Fibroblast of pulmonary artery (primary cell): ENCODE measurements around the gene COL4A6.

Source experiments
- DNase-seq: peaks from one replicate; pipeline ENCODE4 v3.0.0-alpha.2; 2010; ENCODE audit warnings: low read depth
- H3K4me3 ChIP-seq: replicated peaks from 2 replicates; pipeline ENCODE4 v1.5.1; 2011; ENCODE audit warnings: low read depth, mild to moderate bottlenecking, control low read depth, low read length, moderate library complexity
- TF ChIP-seq, protein P1 (sequence below): IDR thresholded peaks from 2 replicates; pipeline ENCODE4 v1.5.1; 2011; ENCODE audit warnings: mild to moderate bottlenecking, control low read depth, low read length, inconsistent platforms; ENCODE audit errors: missing control alignments

Gene COL4A6

DNA sequence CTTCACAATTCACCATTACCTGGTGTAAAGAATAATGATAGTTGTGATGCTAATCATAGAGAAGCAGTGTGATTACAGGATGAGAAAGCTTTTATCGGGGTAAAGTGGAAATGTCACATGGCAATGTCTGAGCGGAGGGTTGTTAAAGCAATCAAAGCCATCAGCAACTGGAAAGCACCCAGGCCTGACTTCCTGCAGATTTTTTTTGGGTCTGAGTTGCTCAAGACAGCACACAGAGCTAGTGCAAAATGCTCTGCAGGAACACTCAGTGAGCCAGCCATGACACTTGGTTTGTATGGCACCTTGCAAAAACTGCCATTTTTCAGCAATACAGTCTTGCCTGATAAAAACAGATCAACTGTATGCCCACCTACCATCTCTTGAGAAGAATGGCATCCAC lies 152.9 kb downstream of the COL4A6 start:
- DNase-seq, result no peak
- TF ChIP-seq, protein P1, sequence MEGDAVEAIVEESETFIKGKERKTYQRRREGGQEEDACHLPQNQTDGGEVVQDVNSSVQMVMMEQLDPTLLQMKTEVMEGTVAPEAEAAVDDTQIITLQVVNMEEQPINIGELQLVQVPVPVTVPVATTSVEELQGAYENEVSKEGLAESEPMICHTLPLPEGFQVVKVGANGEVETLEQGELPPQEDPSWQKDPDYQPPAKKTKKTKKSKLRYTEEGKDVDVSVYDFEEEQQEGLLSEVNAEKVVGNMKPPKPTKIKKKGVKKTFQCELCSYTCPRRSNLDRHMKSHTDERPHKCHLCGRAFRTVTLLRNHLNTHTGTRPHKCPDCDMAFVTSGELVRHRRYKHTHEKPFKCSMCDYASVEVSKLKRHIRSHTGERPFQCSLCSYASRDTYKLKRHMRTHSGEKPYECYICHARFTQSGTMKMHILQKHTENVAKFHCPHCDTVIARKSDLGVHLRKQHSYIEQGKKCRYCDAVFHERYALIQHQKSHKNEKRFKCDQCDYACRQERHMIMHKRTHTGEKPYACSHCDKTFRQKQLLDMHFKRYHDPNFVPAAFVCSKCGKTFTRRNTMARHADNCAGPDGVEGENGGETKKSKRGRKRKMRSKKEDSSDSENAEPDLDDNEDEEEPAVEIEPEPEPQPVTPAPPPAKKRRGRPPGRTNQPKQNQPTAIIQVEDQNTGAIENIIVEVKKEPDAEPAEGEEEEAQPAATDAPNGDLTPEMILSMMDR, result no peak
- H3K4me3 ChIP-seq, result no peak overlapping the region

DNA sequence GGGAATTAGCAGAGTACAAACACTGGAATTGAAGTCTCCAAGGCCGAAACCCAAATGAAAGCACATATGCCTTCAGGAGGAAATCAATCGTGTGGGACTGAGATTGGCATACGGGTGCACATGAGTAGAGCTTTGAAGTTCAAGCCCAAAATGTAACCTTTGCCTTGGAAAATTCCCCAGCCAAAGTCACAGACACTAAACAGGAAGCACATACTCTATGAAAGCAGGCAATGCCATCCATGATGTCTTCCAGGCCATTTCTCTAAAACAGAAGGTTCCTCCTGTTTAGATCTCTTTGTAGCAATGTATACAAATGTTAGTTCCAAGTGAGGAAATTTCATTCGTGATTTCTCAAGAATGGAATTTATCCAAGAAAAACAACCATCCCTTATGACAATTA lies 162.5 kb downstream of the COL4A6 start:
- TF ChIP-seq, protein P1, result no peak
- no peak overlapping the region for H3K4me3 ChIP-seq

GRCh38 chrX:108271397-108271787 lies 166.8 kb downstream of the COL4A6 start:
- TF ChIP-seq, protein P1, result no peak
- no peak for DNase-seq
- H3K4me3 ChIP-seq, result no peak overlapping the region

More for the DNA sequence above, 162.5 kb downstream of the COL4A6 start:
- DNase-seq, result no peak

DNA sequence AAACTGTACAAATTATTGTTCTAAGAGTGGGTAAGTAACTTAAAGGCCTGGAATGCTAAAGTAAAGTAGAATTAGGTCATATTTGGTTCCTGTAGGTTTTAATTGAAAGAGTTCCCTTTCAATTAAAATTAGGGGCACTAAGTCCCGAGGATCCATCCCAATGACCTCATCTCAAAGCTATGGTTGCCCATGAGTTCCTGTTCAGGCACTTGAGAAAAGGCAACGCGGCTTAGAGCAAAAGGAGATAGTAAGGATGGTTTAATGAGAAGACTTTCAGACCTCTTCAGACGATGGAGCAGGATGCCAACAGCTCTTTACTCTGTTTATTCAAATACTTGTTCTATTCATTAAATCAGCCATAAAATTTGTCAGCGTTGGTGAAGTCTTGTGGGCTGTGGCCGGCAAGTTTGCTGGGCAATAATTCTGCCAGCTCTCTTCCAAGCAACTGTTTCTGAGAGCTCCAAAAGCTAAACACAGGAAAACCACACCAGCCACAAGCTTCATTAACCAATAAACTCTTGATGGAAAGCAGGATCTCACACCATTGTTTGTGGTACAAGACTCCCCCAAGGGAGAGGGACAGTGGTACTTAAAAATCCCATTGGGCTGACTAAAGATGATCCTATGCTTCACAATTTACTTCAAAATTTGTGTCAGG lies 167.4 kb downstream of the COL4A6 start:
- H3K4me3 ChIP-seq, result no peak overlapping the region
- peak; percentile 7 for DNase-seq
- TF ChIP-seq, protein P1, result no peak

GRCh38 chrX:108270280-108270679 lies 167.9 kb downstream of the COL4A6 start:
- TF ChIP-seq, protein P1, result no peak
- no peak overlapping the region for H3K4me3 ChIP-seq
- no peak for DNase-seq

DNA sequence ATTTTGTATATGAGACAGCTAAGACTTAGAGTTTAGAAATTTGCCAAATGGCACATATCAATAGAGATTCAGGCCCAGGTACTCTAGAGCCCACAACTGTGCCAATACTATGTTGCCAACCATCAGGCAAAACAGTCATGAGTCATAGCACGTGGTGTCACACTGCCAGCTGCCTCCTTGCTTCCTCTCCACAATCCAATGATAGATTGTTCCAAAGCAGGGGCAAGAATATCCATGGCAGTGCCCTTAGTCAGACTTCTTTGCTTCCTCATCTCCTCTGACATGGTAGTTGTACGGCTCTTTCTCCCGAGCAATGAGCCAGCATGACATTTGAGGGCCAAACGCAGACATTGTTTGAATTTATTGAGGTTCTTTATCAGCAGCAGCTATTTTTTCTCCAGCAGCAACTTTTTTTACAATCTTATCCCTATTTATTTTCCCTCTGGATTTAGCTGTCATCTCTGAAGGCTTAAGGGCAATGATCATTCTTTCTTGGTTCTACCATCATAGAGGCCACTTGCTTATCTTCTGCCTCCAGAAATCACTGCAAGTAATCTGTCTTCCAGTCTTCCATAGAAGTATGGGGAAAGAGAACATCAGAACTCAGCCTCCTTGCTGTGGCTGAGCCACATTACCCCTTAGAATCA lies 169.7 kb downstream of the COL4A6 start:
- TF ChIP-seq, protein P1, result no peak
- H3K4me3 ChIP-seq, result no peak overlapping the region
- peak; percentile 18 for DNase-seq

GRCh38 chrX:108267557-108267956 lies 170.7 kb downstream of the COL4A6 start:
- TF ChIP-seq, protein P1, result no peak
- no peak for DNase-seq
- H3K4me3 ChIP-seq, result no peak overlapping the region
